Activated CD4-positive, alpha-beta T cell treated with anti-CD3 and anti-CD28 coated beads, Interleukin-2, amount 50 U/mL, for 4 hours (primary cell): ENCODE results near the gene NR6A1.
A peak's percentile ranks its signal among the peaks of the same experiment; 100 is the strongest.

Experiments
- DNase-seq, 2 experiments: peaks; one replicate each; pipeline ENCODE4 v3.0.0-alpha.2; 2020

Gene NR6A1

GRCh38 chr9:124680714-124681390, 90.3 kb downstream of the NR6A1 start:
- DNase-seq, result no peak

GRCh38 chr9:124680049-124680448, 91.1 kb downstream of the NR6A1 start:
- no peak for DNase-seq

- no peak for DNase-seq
Observed at GRCh38 chr9:124676159-124676551, 95.0 kb downstream of the NR6A1 start.

- DNase-seq, result no peak
Observed at GRCh38 chr9:124675261-124676158, 95.6 kb downstream of the NR6A1 start.

- no peak for DNase-seq
Observed at GRCh38 chr9:124674651-124675050, 96.5 kb downstream of the NR6A1 start.

- no peak for DNase-seq
Observed at GRCh38 chr9:124673063-124673462, 98.0 kb downstream of the NR6A1 start.

GRCh38 chr9:124671861-124672260, 99.2 kb downstream of the NR6A1 start:
- no peak for DNase-seq

- DNase-seq, result no peak
Observed at GRCh38 chr9:124666642-124667041, 104.5 kb downstream of the NR6A1 start.

- DNase-seq, result no peak
Observed at GRCh38 chr9:124665391-124666058, 105.6 kb downstream of the NR6A1 start.

- DNase-seq, result no peak
Observed at GRCh38 chr9:124664143-124664542, 107.0 kb downstream of the NR6A1 start.

- DNase-seq, result no peak
Observed at GRCh38 chr9:124663046-124663961, 107.8 kb downstream of the NR6A1 start.

- DNase-seq, result no peak
Observed at GRCh38 chr9:124662561-124662960, 108.5 kb downstream of the NR6A1 start.

GRCh38 chr9:124661271-124661670, 109.8 kb downstream of the NR6A1 start:
- no peak for DNase-seq

- no peak for DNase-seq
Observed at GRCh38 chr9:124660341-124660801, 110.7 kb downstream of the NR6A1 start.

- DNase-seq, result peak in 1 of 2 experiments; percentile 8
Observed at GRCh38 chr9:124659099-124659659, 111.9 kb downstream of the NR6A1 start.

- no peak for DNase-seq
Observed at GRCh38 chr9:124658165-124659017, 112.7 kb downstream of the NR6A1 start.

GRCh38 chr9:124657516-124657915, 113.6 kb downstream of the NR6A1 start:
- no peak for DNase-seq

- DNase-seq, result no peak
Observed at GRCh38 chr9:124654431-124654830, 116.7 kb downstream of the NR6A1 start.

- no peak for DNase-seq
Observed at GRCh38 chr9:124652615-124653393, 118.3 kb downstream of the NR6A1 start.

- DNase-seq, result no peak
Observed at GRCh38 chr9:124652203-124652602, 118.9 kb downstream of the NR6A1 start.
